IMR-90 (cell line): ENCODE results near the gene MAOA. TPM values are rescaled to one million over a fixed set of nuclear protein-coding genes. Genes with fewer than 3 reads are reported as not detected.

Experiments
- ATAC-seq: fragments of 200-7000 bp; cut with Tn5 transposase; 2 replicates; pipeline ENCODE4 v1.9.1; 2020; ENCODE audit warnings: low read depth, mild to moderate bottlenecking, moderate library complexity
- BruUV-seq: library from RNA; stranded (reverse); fragments of 400-500 nt; replicated peaks from 2 replicates; lab custom pipeline; 2021; lab: Mats Ljungman, UMichigan
- CTCF ChIA-PET: fragments of 300-600 bp; formaldehyde crosslinking; extraction: SDS; loops from one replicate; lab custom pipeline; 2021; ENCODE audit warnings: antibody characterized with exemption; lab: Yijun Ruan, JAX
- POLR2A ChIA-PET: fragments of 300-600 bp; sonication (Branson Sonifier 250); formaldehyde crosslinking; loops from one replicate; lab custom pipeline; 2022; ENCODE audit warnings: antibody characterized with exemption; ENCODE audit not compliant: unreplicated experiment; lab: Charles Lee
- DNase-seq: peaks from one replicate; pipeline ENCODE4 v3.0.0; 2013
- H2AFZ ChIP-seq: replicated peaks from 2 replicates; pipeline ENCODE3; 2013; ENCODE audit warnings: low read length, mild to moderate bottlenecking; ENCODE audit not compliant: poor library complexity
- H2AK5ac ChIP-seq: 2 replicates; pipeline ENCODE4 v1.6.1; 2013; ENCODE audit warnings: low read depth, low read length, inconsistent platforms
- H2AK9ac ChIP-seq: replicated peaks from 2 replicates; pipeline ENCODE3; 2013; ENCODE audit warnings: mild to moderate bottlenecking, low read depth, low read length, moderate library complexity; ENCODE audit not compliant: poor library complexity
- H2BK120ac ChIP-seq: 2 replicates; pipeline ENCODE4 v1.6.1; 2013; ENCODE audit warnings: low read depth, low read length, inconsistent platforms
- H2BK15ac ChIP-seq: 3 replicates; pipeline ENCODE4 v1.6.1; 2013; ENCODE audit warnings: low read depth, low read length, inconsistent platforms
- H2BK20ac ChIP-seq: 2 replicates; pipeline ENCODE4 v1.6.1; 2013; ENCODE audit warnings: low read depth, mild to moderate bottlenecking, inconsistent platforms, low read length, moderate library complexity
- H2BK5ac ChIP-seq: 2 replicates; pipeline ENCODE4 v1.6.1; 2013; ENCODE audit warnings: mild to moderate bottlenecking, low read depth, low read length, inconsistent platforms; ENCODE audit not compliant: poor library complexity, severe bottlenecking
- H3K14ac ChIP-seq: replicated peaks from 2 replicates; pipeline ENCODE4 v1.6.1; 2013; ENCODE audit warnings: low read depth, low read length, inconsistent platforms
- H3K18ac ChIP-seq: 2 replicates; pipeline ENCODE4 v1.6.1; 2013; ENCODE audit warnings: low read depth, low read length, control low read depth
- H3K23ac ChIP-seq: 2 replicates; pipeline ENCODE4 v1.6.1; 2013; ENCODE audit warnings: low read depth, low read length, inconsistent platforms
- H3K27ac ChIP-seq: 2 replicates; pipeline ENCODE4 v1.5.1; 2013; ENCODE audit warnings: mild to moderate bottlenecking, control low read depth, low read length; ENCODE audit not compliant: insufficient read depth
- H3K27me3 ChIP-seq: 2 replicates; pipeline ENCODE4 v1.6.1; 2013; ENCODE audit warnings: low read length; ENCODE audit not compliant: control insufficient read depth, insufficient read depth
- H3K36me3 ChIP-seq: 2 replicates; pipeline ENCODE4 v1.6.1; 2013; ENCODE audit warnings: low read length, mixed read lengths; ENCODE audit not compliant: control insufficient read depth, insufficient read depth
- H3K4ac ChIP-seq: 2 replicates; pipeline ENCODE4 v1.6.1; 2013; ENCODE audit warnings: low read depth, low read length, inconsistent platforms
- H3K4me1 ChIP-seq: 2 replicates; pipeline ENCODE4 v1.6.1; 2013; ENCODE audit warnings: low read length, mixed read lengths; ENCODE audit not compliant: control insufficient read depth, insufficient read depth
- H3K4me2 ChIP-seq: 2 replicates; pipeline ENCODE4 v1.6.1; 2013; ENCODE audit warnings: low read depth, mild to moderate bottlenecking, control low read depth, low read length, moderate library complexity
- H3K4me3 ChIP-seq: 2 replicates; pipeline ENCODE4 v1.5.1; 2013; ENCODE audit warnings: low read depth, mild to moderate bottlenecking, control low read depth, low read length, moderate library complexity; ENCODE audit not compliant: insufficient read depth
- H3K56ac ChIP-seq: 2 replicates; pipeline ENCODE4 v1.6.1; 2013; ENCODE audit warnings: low read length, inconsistent platforms; ENCODE audit not compliant: insufficient read depth; ENCODE audit errors: extremely low read depth
- H3K79me1 ChIP-seq, 2 experiments: 2 replicates each; pipeline ENCODE4 v1.6.1; 2013; ENCODE audit warnings: low read length in 2 of 2, inconsistent platforms in 1 of 2, low read depth in 1 of 2
- H3K9ac ChIP-seq: 2 replicates; pipeline ENCODE4 v1.6.1; 2013; ENCODE audit warnings: low read depth, low read length, control low read depth
- H3K9me1 ChIP-seq: 2 replicates; pipeline ENCODE4 v1.6.1; 2013; ENCODE audit warnings: low read length, inconsistent platforms; ENCODE audit not compliant: insufficient read depth
- H3K9me3 ChIP-seq: 2 replicates; pipeline ENCODE4 v1.6.1; 2013; ENCODE audit warnings: low read length; ENCODE audit not compliant: control insufficient read depth, insufficient read depth
- H4K20me1 ChIP-seq: 2 replicates; pipeline ENCODE4 v1.6.1; 2013; ENCODE audit warnings: low read length, inconsistent platforms; ENCODE audit not compliant: insufficient read depth
- H4K5ac ChIP-seq: 2 replicates; pipeline ENCODE4 v1.6.1; 2013; ENCODE audit warnings: mild to moderate bottlenecking, low read depth, low read length, control low read depth
- H4K8ac ChIP-seq, 2 experiments: 2 replicates each; pipeline ENCODE4 v1.6.1; 2013; ENCODE audit warnings: low read depth in 2 of 2, low read length in 2 of 2, control low read depth in 1 of 2, inconsistent platforms in 1 of 2
- H4K91ac ChIP-seq: 2 replicates; pipeline ENCODE4 v1.6.1; 2013; ENCODE audit warnings: low read depth, low read length, inconsistent platforms; ENCODE audit not compliant: insufficient read depth
- BHLHE40 ChIP-seq: fragments of 150-350 bp; IDR thresholded peaks from 2 replicates; pipeline ENCODE4 v1.6.1; 2016; ENCODE audit warnings: mild to moderate bottlenecking, low read depth, low read length
- CEBPB ChIP-seq: IDR thresholded peaks from 2 replicates; pipeline ENCODE4 v1.6.1; 2012; ENCODE audit warnings: low read depth, low read length, improper control_type of control experiment
- CHD1 ChIP-seq: IDR thresholded peaks from 2 replicates; pipeline ENCODE4 v1.6.1; 2012; ENCODE audit warnings: low read depth, low read length, improper control_type of control experiment
- FOS ChIP-seq: fragments of 150-350 bp; IDR thresholded peaks from 2 replicates; pipeline ENCODE4 v1.6.1; 2016; ENCODE audit warnings: low read depth, low read length
- MAFK ChIP-seq: IDR thresholded peaks from 2 replicates; pipeline ENCODE4 v1.6.1; 2012; ENCODE audit warnings: low read depth, low read length, improper control_type of control experiment
- MAZ ChIP-seq: IDR thresholded peaks from 2 replicates; pipeline ENCODE4 v1.6.1; 2012; ENCODE audit warnings: low read depth, mild to moderate bottlenecking, low read length, improper control_type of control experiment, moderate library complexity, borderline replicate concordance
- MXI1 ChIP-seq: IDR thresholded peaks from 2 replicates; pipeline ENCODE4 v1.6.1; 2012; ENCODE audit warnings: low read depth, mild to moderate bottlenecking, low read length, moderate library complexity, borderline replicate concordance
- NFE2L2 ChIP-seq: fragments of 150-350 bp; IDR thresholded peaks from 2 replicates; pipeline ENCODE4 v1.6.1; 2016; ENCODE audit warnings: low read depth, mild to moderate bottlenecking, low read length
- POLR2A ChIP-seq: IDR thresholded peaks from 2 replicates; pipeline ENCODE4 v1.6.1; 2012; ENCODE audit warnings: mild to moderate bottlenecking, low read depth, low read length
- RAD21 ChIP-seq: IDR thresholded peaks from 2 replicates; pipeline ENCODE4 v1.6.1; 2012; ENCODE audit warnings: low read length, improper control_type of control experiment
- RCOR1 ChIP-seq: IDR thresholded peaks from 2 replicates; pipeline ENCODE4 v1.6.1; 2012; ENCODE audit warnings: mild to moderate bottlenecking, low read length, improper control_type of control experiment; ENCODE audit not compliant: insufficient replicate concordance
- RFX5 ChIP-seq: IDR thresholded peaks from 2 replicates; pipeline ENCODE4 v1.8.0; 2012; ENCODE audit warnings: low read depth, mild to moderate bottlenecking, low read length, moderate library complexity
- SMC3 ChIP-seq: fragments of 150-350 bp; IDR thresholded peaks from 2 replicates; pipeline ENCODE4 v1.6.1; 2016; ENCODE audit warnings: low read depth, mild to moderate bottlenecking, antibody characterized with exemption, low read length, moderate library complexity
- WGBS, 2 experiments: methylation state at CpG; one replicate each; pipeline versions ENCODE4 v1.1.5 to v1.1.7; 2013; ENCODE audit warnings: missing lambda C conversion rate in 2 of 2; ENCODE audit not compliant: insufficient read length in 1 of 2; ENCODE audit errors: extremely low coverage in 2 of 2; 5-methylcytosine and 5-hydroxymethylcytosine counted together
- dilution Hi-C: fragments of 300-500 bp; cut with HindIII; formaldehyde crosslinking; loops from one replicate; pipeline ENCODE4 v1.14.3; 2018; ENCODE audit warnings: low sequenced_read_pairs; ENCODE audit not compliant: unreplicated experiment
- in situ Hi-C: fragments of 300-500 bp; cut with MboI; formaldehyde crosslinking; loops from 3 replicates; pipeline ENCODE4 v1.14.3; 2019; ENCODE audit warnings: low sequenced_read_pairs, inconsistent platforms, mixed read lengths
- intact Hi-C: fragments of 100-400 bp; cut with micrococcal nuclease; formaldehyde crosslinking; loops from 2 replicates; pipeline ENCODE4 v1.10.0; 2022
- polyA plus RNA-seq, 3 experiments: library from polyadenylated mRNA; depleted of rRNA; stranded (reverse); fragments of >200 nt; gene quantifications; 2 replicates each; pipeline ENCODE4 v1.2.3, GENCODE V29; 2012; ENCODE audit warnings: low replicate concordance in 1 of 3
- total RNA-seq: library from RNA; depleted of rRNA; stranded (reverse); fragments of >200 nt; gene quantifications from 2 replicates; pipeline ENCODE4 v1.2.3, GENCODE V29; 2012
- TF ChIP-seq, protein P1 (sequence below): fragments of 150-350 bp; IDR thresholded peaks from 2 replicates; pipeline ENCODE4 v1.6.1; 2016; ENCODE audit warnings: low read depth, mild to moderate bottlenecking, low read length, moderate library complexity, borderline replicate concordance
- TF ChIP-seq, protein P2 (sequence below): conservative IDR thresholded peaks from 2 replicates; pipeline ENCODE4 v1.5.1; 2012; ENCODE audit warnings: mild to moderate bottlenecking, low read depth, low read length, improper control_type of control experiment
- TF ChIP-seq, protein P3 (sequence below): fragments of 150-350 bp; IDR thresholded peaks from 2 replicates; pipeline ENCODE4 v1.6.1; 2017; ENCODE audit warnings: mild to moderate bottlenecking, antibody characterized with exemption, low read length, low read depth

Gene MAOA
- total and polyA plus RNA-seq, 2 of the 4 experiments (the other 2 are of a cell fraction) = 0.14 to 0.36 TPM

GRCh38 chrX:43664708-43665107, 8.6 kb downstream of the MAOA start:
- H2BK15ac ChIP-seq = no peak overlapping the region
- ATAC-seq (no peak), DNase-seq (no peak)
- H3K18ac ChIP-seq = no peak overlapping the region
- H3K56ac ChIP-seq = no peak overlapping the region
- no peak overlapping the region for H2BK20ac ChIP-seq
- H4K91ac ChIP-seq = no peak overlapping the region
- CTCF ChIA-PET = no interaction called here
- H4K20me1 ChIP-seq = no peaks in the 10 kb centered on the region
- H4K5ac ChIP-seq = no peak overlapping the region
- H2BK120ac ChIP-seq = no peak overlapping the region
- dilution Hi-C loops (no loop called here), in situ Hi-C loops (no loop called here), intact Hi-C loops (no loop called here)
- POLR2A ChIA-PET = no interaction called here
- H3K14ac ChIP-seq = no peak overlapping the region
- no peak overlapping the region for H3K27ac ChIP-seq
- TF ChIP-seq, protein P1, sequence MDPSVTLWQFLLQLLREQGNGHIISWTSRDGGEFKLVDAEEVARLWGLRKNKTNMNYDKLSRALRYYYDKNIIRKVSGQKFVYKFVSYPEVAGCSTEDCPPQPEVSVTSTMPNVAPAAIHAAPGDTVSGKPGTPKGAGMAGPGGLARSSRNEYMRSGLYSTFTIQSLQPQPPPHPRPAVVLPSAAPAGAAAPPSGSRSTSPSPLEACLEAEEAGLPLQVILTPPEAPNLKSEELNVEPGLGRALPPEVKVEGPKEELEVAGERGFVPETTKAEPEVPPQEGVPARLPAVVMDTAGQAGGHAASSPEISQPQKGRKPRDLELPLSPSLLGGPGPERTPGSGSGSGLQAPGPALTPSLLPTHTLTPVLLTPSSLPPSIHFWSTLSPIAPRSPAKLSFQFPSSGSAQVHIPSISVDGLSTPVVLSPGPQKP = no peak
- TF ChIP-seq CHD1 (no peak), SMC3 (no peak), CEBPB (no peak), POLR2A (no peak), MXI1 (no peak), NFE2L2 (no peak), RCOR1 (no peak), MAFK (no peak), RFX5 (no peak), BHLHE40 (no peak), MAZ (no peak), RAD21 (no peak), FOS (no peak)
- TF ChIP-seq, protein P2, sequence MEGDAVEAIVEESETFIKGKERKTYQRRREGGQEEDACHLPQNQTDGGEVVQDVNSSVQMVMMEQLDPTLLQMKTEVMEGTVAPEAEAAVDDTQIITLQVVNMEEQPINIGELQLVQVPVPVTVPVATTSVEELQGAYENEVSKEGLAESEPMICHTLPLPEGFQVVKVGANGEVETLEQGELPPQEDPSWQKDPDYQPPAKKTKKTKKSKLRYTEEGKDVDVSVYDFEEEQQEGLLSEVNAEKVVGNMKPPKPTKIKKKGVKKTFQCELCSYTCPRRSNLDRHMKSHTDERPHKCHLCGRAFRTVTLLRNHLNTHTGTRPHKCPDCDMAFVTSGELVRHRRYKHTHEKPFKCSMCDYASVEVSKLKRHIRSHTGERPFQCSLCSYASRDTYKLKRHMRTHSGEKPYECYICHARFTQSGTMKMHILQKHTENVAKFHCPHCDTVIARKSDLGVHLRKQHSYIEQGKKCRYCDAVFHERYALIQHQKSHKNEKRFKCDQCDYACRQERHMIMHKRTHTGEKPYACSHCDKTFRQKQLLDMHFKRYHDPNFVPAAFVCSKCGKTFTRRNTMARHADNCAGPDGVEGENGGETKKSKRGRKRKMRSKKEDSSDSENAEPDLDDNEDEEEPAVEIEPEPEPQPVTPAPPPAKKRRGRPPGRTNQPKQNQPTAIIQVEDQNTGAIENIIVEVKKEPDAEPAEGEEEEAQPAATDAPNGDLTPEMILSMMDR = no peak
- TF ChIP-seq, protein P3, sequence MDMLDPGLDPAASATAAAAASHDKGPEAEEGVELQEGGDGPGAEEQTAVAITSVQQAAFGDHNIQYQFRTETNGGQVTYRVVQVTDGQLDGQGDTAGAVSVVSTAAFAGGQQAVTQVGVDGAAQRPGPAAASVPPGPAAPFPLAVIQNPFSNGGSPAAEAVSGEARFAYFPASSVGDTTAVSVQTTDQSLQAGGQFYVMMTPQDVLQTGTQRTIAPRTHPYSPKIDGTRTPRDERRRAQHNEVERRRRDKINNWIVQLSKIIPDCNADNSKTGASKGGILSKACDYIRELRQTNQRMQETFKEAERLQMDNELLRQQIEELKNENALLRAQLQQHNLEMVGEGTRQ = no peak
- no peaks in the 10 kb centered on the region for H3K4me1 ChIP-seq
- H3K27me3 ChIP-seq = no peaks in the 10 kb centered on the region; the same call in 1 of the 2 replicates
- BruUV-seq = no TSS peak
- no peak overlapping the region for H3K4me3 ChIP-seq
- H3K9ac ChIP-seq = no peak overlapping the region
- H3K23ac ChIP-seq = no peak overlapping the region
- H2AK9ac ChIP-seq = no peak overlapping the region
- no peaks in the 10 kb centered on the region for H3K79me1 ChIP-seq
- H3K36me3 ChIP-seq = no peaks in the 10 kb centered on the region
- no peak overlapping the region for H4K8ac ChIP-seq
- H3K9me3 ChIP-seq = no peaks in the 10 kb centered on the region
- no CpG with 5 or more reads among the region's 3 CpGs for WGBS, 2 experiments
- H2AFZ ChIP-seq = no peak overlapping the region
- no peak overlapping the region for H3K4ac ChIP-seq
- no peak overlapping the region for H2BK5ac ChIP-seq
- H3K4me2 ChIP-seq = no peak overlapping the region
- no peak overlapping the region for H2AK5ac ChIP-seq
- H3K9me1 ChIP-seq = no peaks in the 10 kb centered on the region
